Coronary artery (tissue), 2 donors: ENCODE results near the gene GALNT17.

ENCODE experiments used
- DNase-seq: peaks from one replicate; pipeline ENCODE4 v3.0.0-alpha.2; 2017; ENCODE audit warnings: low spot score
- H3K27ac ChIP-seq, 2 donors: fragments of 200-600 bp; sonication (generic); one replicate each; pipeline ENCODE4 v1.5.1; 2016 to 2019
- H3K4me3 ChIP-seq: fragments of 200-600 bp; sonication (generic); 2 replicates; pipeline ENCODE4 v1.5.1; 2016; ENCODE audit warnings: mild to moderate bottlenecking, moderate library complexity
- CTCF ChIP-seq: fragments of 200-600 bp; sonication (generic); IDR thresholded peaks from one replicate; pipeline ENCODE4 v1.5.1; 2019; ENCODE audit warnings: antibody characterized with exemption

GALNT17 gene

DNA sequence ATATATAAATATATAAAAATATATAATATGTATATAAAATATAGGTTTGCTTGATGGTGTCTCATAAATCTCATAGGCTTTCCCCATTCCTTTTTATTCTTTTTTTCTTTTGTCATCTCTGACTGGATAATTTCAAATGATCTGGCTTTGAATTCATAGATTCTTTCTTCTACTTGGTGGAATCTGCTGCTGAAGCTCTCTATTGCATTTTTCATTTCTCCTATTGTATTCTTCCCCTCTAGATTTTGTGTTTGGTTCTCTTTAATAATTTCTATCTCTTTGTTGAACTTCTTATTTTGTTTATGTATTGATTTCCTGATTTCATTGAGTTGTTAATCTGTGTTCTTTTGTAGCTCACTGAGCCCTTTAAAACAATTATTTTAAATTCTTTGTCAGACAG is 629.4 kb downstream of the GALNT17 start:
- Histone ChIP-seq H3K27ac (no peak overlapping the region), H3K4me3 (no peak overlapping the region)
- DNase-seq = no peak
- TF ChIP-seq CTCF = no peak
